Measurements from ENCODE around the gene MEX3C.

MEX3C gene

DNA sequence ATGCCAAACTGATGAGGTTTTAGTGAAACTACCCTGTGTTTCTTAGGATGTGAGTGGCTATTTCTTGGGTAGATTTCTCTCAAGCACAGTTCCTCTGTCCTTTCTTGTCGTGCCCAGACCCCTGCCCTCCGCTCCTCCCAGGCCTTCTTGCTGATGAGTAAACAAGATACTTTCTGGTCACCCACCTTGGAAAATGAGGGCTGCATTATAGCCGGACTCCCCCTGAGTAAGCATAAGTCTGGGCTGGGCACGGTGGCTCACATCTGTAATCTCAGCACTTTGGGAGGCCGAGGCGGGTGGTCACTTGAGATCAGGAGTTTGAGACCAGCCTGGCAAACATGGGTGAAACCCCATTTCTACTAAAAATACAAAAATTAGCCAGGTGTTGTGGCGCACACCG is 58.5 kb downstream of the MEX3C start:
- H3K4me3 ChIP-seq (ENCODE audit: low read depth, low read length) = no peak overlapping the region
- TF ChIP-seq, protein P1, sequence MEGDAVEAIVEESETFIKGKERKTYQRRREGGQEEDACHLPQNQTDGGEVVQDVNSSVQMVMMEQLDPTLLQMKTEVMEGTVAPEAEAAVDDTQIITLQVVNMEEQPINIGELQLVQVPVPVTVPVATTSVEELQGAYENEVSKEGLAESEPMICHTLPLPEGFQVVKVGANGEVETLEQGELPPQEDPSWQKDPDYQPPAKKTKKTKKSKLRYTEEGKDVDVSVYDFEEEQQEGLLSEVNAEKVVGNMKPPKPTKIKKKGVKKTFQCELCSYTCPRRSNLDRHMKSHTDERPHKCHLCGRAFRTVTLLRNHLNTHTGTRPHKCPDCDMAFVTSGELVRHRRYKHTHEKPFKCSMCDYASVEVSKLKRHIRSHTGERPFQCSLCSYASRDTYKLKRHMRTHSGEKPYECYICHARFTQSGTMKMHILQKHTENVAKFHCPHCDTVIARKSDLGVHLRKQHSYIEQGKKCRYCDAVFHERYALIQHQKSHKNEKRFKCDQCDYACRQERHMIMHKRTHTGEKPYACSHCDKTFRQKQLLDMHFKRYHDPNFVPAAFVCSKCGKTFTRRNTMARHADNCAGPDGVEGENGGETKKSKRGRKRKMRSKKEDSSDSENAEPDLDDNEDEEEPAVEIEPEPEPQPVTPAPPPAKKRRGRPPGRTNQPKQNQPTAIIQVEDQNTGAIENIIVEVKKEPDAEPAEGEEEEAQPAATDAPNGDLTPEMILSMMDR (IDR thresholded peaks at IDR 0.05; ENCODE audit: low read depth, low read length) = no peak

DNA sequence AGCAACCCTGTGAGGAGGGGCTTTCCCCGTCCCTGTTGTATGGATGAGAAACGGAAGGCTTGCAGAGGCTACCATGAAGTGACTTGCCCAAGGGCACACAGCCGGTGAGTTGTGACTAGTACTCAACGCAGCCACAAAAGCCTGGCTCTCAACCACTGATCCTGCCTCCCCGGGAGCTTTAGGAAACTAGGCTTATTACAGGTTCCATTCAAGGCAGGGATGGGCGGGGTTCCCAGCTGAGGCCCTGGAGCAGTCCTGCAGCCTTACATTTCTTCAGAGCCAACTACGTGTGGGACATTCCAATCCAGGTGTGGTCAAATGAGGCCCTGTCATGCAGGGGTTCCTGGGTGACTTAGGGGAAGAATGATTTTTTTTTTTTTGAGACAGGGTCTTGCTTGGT is 59.6 kb downstream of the MEX3C start:
- H3K4me3 ChIP-seq (ENCODE audit: low read depth, low read length) = no peak overlapping the region
- TF ChIP-seq, protein P1 (IDR thresholded peaks at IDR 0.05; ENCODE audit: low read depth, low read length) = no peak

DNA sequence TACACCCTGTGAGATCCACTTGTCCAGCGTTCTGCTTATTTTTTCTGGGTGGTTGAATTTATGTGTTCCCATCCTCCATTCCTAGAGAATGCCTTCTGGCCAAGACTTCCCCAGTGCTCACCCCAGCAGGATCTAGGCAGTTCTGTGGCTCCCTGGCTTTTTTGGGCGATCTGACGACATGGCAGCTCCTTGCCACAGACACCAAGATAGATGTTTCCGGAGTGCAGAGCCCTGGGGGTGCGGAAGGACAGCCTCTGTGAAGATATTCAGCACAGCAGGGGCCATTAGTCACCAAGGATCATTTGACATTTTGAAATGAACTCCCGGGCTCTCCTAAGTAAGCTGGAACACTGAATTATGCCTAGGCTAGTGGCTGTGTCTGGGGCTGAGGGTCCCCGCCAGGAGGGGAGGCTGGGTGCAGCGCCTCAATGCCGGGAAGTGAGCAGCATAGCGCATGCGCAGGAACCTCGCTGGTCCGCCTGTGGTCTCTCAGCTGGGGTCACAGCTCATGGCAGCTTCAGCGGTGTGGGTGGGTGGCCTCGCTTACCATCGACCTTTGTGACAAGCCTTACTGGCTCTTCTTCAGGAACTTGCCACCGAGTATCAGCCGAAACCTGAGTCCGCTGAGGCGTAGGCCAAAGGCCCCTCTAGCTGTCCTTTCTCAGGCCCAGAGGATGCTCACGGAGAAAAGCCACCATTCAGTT is 60.3 kb downstream of the MEX3C start:
- H3K4me3 ChIP-seq (ENCODE audit: low read depth, low read length) = no peak overlapping the region
- TF ChIP-seq, protein P1 (IDR thresholded peaks at IDR 0.05; ENCODE audit: low read depth, low read length) = no peak

DNA sequence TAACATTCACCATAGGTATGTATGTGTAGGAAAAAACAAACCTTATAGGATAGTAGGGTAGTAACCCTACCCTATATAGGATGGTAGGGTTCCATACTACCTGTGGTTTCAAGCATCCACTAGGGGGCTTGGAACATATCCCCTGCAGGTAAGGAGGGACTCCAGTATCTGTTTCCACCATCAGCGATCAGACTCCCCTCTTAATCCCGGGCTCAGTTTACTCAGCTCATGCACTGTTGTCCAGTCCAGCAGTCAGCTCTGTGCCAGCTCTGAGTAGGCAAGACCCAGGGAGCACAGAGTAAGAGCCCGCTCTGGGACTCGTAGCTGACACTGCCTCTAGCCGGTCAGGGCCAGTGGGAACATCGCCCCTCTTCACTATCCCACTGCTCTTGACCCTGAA is 61.7 kb downstream of the MEX3C start:
- TF ChIP-seq, protein P1 (IDR thresholded peaks at IDR 0.05; ENCODE audit: low read depth, low read length) = 0 out of 2 replicates have a peak, but pooled peaks have one; percentile 10
- H3K4me3 ChIP-seq (ENCODE audit: low read depth, low read length) = no peak overlapping the region

DNA sequence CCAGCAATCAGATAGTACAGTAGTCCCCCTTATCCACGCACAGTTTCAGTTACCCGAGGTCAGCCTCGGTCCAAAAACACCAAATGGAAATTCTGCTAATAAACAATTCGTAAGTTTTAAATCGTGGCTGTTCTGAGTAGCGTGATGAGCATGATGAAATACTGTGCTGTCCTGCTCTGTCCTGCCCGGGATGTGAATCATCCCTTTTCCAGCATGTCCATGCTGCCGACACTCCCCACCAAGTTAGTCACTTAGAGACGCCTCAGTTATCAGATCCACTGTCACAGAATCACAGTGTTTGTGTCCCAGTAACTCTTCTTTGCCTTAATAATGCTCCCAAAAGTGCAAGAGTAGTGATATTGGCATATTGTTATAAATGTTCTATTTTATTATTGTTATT is 62.1 kb downstream of the MEX3C start:
- peak overlapping the region; percentile 42 for H3K4me3 ChIP-seq (ENCODE audit: low read depth, low read length)
- TF ChIP-seq, protein P1 (IDR thresholded peaks at IDR 0.05; ENCODE audit: low read depth, low read length) = no peak

DNA sequence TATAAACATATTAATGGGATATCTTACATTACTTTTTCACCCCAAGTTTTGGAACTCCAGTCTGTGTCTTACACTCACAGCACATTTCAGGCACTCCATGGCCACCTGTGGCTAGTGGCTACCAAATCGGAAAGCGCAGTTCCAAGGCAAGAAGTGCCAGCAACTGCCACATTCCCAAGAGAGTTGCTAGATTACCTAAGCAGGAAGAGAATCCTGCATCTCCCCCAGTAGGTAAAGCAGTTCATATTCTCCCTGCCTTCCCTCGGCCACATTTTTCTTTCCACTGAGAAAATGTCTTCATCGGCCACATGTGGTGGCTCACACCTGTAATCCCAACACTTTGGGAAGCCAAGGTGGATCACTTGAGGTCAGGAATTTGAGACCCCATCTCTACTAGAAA is 62.8 kb downstream of the MEX3C start:
- TF ChIP-seq, protein P1 (IDR thresholded peaks at IDR 0.05; ENCODE audit: low read depth, low read length) = no peak
- peak overlapping the region; percentile 42 for H3K4me3 ChIP-seq (ENCODE audit: low read depth, low read length)

DNA sequence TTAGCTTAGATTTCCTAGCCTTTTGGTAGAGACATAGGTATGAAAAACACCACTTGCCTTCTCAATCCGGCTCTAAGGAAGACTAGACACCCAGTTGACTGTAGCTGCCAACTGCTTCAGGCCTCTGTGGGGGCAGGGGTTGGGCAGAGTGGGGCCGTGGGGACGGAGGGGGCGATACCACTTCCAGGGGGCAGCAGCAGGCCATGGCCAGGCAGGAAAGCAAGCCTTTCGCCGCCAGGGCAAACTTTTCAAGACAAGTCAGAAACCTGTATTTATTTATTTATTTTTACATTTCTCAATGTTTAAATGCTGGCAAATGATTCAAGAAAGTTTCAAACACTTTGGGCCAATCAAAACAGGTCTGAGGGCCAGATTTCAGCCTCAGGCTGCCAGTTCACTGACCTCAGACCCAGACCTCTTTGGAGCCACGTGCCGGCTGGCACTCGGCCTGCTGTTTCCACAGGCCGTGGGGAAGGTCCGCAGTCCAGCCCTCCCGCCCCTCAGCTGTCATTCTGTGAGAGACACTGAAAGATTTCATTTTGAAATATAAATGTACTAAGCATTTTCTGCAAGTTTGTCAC is 63.8 kb downstream of the MEX3C start:
- H3K4me3 ChIP-seq (ENCODE audit: low read depth, low read length) = no peak overlapping the region
- TF ChIP-seq, protein P1 (IDR thresholded peaks at IDR 0.05; ENCODE audit: low read depth, low read length) = no peak
